Esophagus muscularis mucosa (tissue), 4 donors: ENCODE measurements around the gene GAREM2. TPM values are rescaled to one million over a fixed set of nuclear protein-coding genes. Genes with fewer than 3 reads are reported as not detected.
A peak's percentile ranks its signal among the peaks of the same experiment; 100 is the strongest.

ENCODE experiments used
- DNase-seq: peaks from one replicate; pipeline ENCODE4 v3.0.0-alpha.2; 2017; ENCODE audit errors: extremely low spot score
- H3K27ac ChIP-seq, 4 donors: fragments of 200-600 bp; sonication (generic); replicated peaks in 1 of 4; 1 replicate in 3 of 4; 2 replicates in 1 of 4; pipeline ENCODE4 v1.5.1; 2016 to 2019; ENCODE audit warnings: mild to moderate bottlenecking in 1 of 4
- H3K27me3 ChIP-seq, 4 donors: fragments of 200-600 bp; sonication (generic); one replicate each; pipeline versions ENCODE4 v1.5.1 to v1.6.0; 2016 to 2019
- H3K36me3 ChIP-seq, 4 donors: fragments of 200-600 bp; sonication (generic); one replicate each; pipeline ENCODE4 v1.5.1; 2016 to 2019
- H3K4me1 ChIP-seq, 4 donors: fragments of 200-600 bp; sonication (generic); one replicate each; pipeline ENCODE4 v1.5.1; 2016 to 2019
- H3K4me3 ChIP-seq, 4 donors: fragments of 200-600 bp; sonication (generic); 1 replicate in 2 of 4; 2 replicates in 2 of 4; pipeline ENCODE4 v1.5.1; 2016 to 2019; ENCODE audit warnings: mild to moderate bottlenecking in 4 of 4, moderate library complexity in 1 of 4
- H3K9me3 ChIP-seq, 4 donors: fragments of 200-600 bp; sonication (generic); 1 replicate in 3 of 4; 2 replicates in 1 of 4; pipeline ENCODE4 v1.5.1; 2016 to 2019
- EP300 ChIP-seq: sonication (generic); formaldehyde crosslinking; IDR thresholded peaks from one replicate; pipeline ENCODE4 v1.6.1; 2017; ENCODE audit warnings: antibody characterized with exemption
- POLR2A ChIP-seq: fragments of 450-650 bp; IDR thresholded peaks from one replicate; pipeline ENCODE4 v1.6.1; 2017; ENCODE audit warnings: antibody characterized with exemption, moderate library complexity, mild to moderate bottlenecking, low read depth
- POLR2AphosphoS5 ChIP-seq, 2 donors: sonication (generic); formaldehyde crosslinking; IDR thresholded peaks; one replicate each; pipeline ENCODE4 v1.6.1; 2017; ENCODE audit warnings: antibody characterized with exemption in 2 of 2
- WGBS: methylation state at CpG from one replicate; pipeline ENCODE4 v1.1.5; 2018; 5-methylcytosine and 5-hydroxymethylcytosine counted together
- intact Hi-C: fragments of 100-400 bp; cut with DNase I; formaldehyde crosslinking; loops from one replicate; pipeline ENCODE4 v1.15.1; 2023
- total RNA-seq, 4 donors: library from RNA; depleted of rRNA; stranded (reverse); fragments of >200 nt; gene quantifications; one replicate each; pipeline versions ENCODE4 v1.1.0 to v1.2.1, GENCODE V29; 2016
- TF ChIP-seq, protein P1 (sequence below), 3 experiments: fragments of 200-600 bp in 2 of 3; fragments of 450-650 bp in 1 of 3; sonication (generic) in 2 of 3; IDR thresholded peaks; one replicate each; pipeline ENCODE4 v1.5.1; 2017 to 2019; ENCODE audit warnings: antibody characterized with exemption in 3 of 3, mild to moderate bottlenecking in 2 of 3, moderate library complexity in 1 of 3

Gene GAREM2
- total RNA-seq, 4 donors from 2014 or later = 2.5 to 5.5 (median 3.6) TPM

- Histone ChIP-seq H3K27me3 (no peaks in the 10 kb centered on the region), H3K4me1 (peaks cover 33 to 51% (median 47%) of the 10 kb centered on the region in 4 donors), H3K9me3 (no peaks in the 10 kb centered on the region), H3K36me3 (peaks cover 42 to 63% (median 51%) of the 10 kb centered on the region in 4 donors), H3K4me3 (no peak overlapping the region), H3K27ac (no peak overlapping the region)
- intact Hi-C loops = loop anchor here (5.0 kb wide), 1 partner anchor 89 kb away; no protein-coding TSS in a partner anchor
- 87% methylated on average over 1 of the region's 1 CpG for WGBS
- no peak for DNase-seq
- TF ChIP-seq EP300 (no peak), POLR2A (no peak), POLR2AphosphoS5 (IDR thresholded peaks at IDR 0.05) (no peak)
- TF ChIP-seq, protein P1, sequence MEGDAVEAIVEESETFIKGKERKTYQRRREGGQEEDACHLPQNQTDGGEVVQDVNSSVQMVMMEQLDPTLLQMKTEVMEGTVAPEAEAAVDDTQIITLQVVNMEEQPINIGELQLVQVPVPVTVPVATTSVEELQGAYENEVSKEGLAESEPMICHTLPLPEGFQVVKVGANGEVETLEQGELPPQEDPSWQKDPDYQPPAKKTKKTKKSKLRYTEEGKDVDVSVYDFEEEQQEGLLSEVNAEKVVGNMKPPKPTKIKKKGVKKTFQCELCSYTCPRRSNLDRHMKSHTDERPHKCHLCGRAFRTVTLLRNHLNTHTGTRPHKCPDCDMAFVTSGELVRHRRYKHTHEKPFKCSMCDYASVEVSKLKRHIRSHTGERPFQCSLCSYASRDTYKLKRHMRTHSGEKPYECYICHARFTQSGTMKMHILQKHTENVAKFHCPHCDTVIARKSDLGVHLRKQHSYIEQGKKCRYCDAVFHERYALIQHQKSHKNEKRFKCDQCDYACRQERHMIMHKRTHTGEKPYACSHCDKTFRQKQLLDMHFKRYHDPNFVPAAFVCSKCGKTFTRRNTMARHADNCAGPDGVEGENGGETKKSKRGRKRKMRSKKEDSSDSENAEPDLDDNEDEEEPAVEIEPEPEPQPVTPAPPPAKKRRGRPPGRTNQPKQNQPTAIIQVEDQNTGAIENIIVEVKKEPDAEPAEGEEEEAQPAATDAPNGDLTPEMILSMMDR (IDR thresholded peaks at IDR 0.05) = no peak
These were observed 65.0 kb downstream of the GAREM2 start for GRCh38 chr2:26237868-26238267.

GRCh38 chr2:26238311-26238958 is 65.5 kb downstream of the GAREM2 start:
- 87% methylated on average over 4 of the region's 4 CpGs for WGBS
- Histone ChIP-seq H3K4me3 (no peak overlapping the region), H3K4me1 (peaks cover 33 to 57% (median 53%) of the 10 kb centered on the region in 4 donors), H3K36me3 (peaks cover 36 to 57% (median 45%) of the 10 kb centered on the region in 4 donors), H3K27me3 (no peaks in the 10 kb centered on the region), H3K9me3 (no peaks in the 10 kb centered on the region), H3K27ac (peak overlapping the region in 1 of 4 donors; percentile 25)
- TF ChIP-seq EP300 = no peak
- TF ChIP-seq, protein P1 (IDR thresholded peaks at IDR 0.05) = no peak
- TF ChIP-seq POLR2A = no peak
- no peak for TF ChIP-seq POLR2AphosphoS5 (IDR thresholded peaks at IDR 0.05)
- intact Hi-C loops = loop anchor here (5.0 kb wide), 1 partner anchor 89 kb away; no protein-coding TSS in a partner anchor
- no peak for DNase-seq

Other genes starting within 250 kb of the GAREM2 start
- 10 to 100 TPM in 2 of 4 donors, 1 to 10 TPM in 2; 6.6 to 14.3 (median 9.3) TPM for gene KIF3C, start 190.6 kb upstream of the GAREM2 start, total RNA-seq
- gene RAB10, start 139.0 kb upstream of the GAREM2 start, total RNA-seq = 100 to 1,000 TPM in 2 of 4 donors, 10 to 100 TPM in 2; 91.0 to 106 (median 98.1) TPM
- gene HADHA, start 71.5 kb downstream of the GAREM2 start, total RNA-seq = 100 to 1,000 TPM; 155 to 266 (median 175) TPM
- 100 to 1,000 TPM; 163 to 399 (median 192) TPM for gene HADHB, start 71.9 kb downstream of the GAREM2 start, total RNA-seq
- gene SELENOI, start 173.1 kb downstream of the GAREM2 start, total RNA-seq = 10 to 100 TPM in 2 of 4 donors, 1 to 10 TPM in 2; 6.4 to 11.2 (median 9.3) TPM
- gene ADGRF3, start 173.7 kb downstream of the GAREM2 start, total RNA-seq = not detected
- under 1 TPM in 1 of 4 donors, not detected in 3; 0.45 TPM for gene DRC1, start 228.8 kb downstream of the GAREM2 start, total RNA-seq